GM23248 (cell line): ENCODE results near the gene ST3GAL3. TPM values are rescaled to one million over a fixed set of nuclear protein-coding genes. Genes with fewer than 3 reads are reported as not detected.

ENCODE experiments used
- DNase-seq: peaks from one replicate; pipeline ENCODE4 v3.0.0-alpha.2; 2015
- H2AFZ ChIP-seq: fragments of 200-600 bp; sonication (generic); 2 replicates; pipeline ENCODE4 v1.6.1; 2016; ENCODE audit warnings: antibody characterized with exemption
- H3F3A ChIP-seq: fragments of 200-600 bp; sonication (generic); 2 replicates; pipeline ENCODE4 v1.6.1; 2016; ENCODE audit warnings: mild to moderate bottlenecking, antibody characterized with exemption, mixed run types; ENCODE audit not compliant: insufficient read depth
- H3K27ac ChIP-seq: fragments of 200-600 bp; sonication (generic); 2 replicates; pipeline ENCODE4 v1.5.1; 2016; ENCODE audit warnings: mild to moderate bottlenecking
- H3K27me3 ChIP-seq: fragments of 200-600 bp; sonication (generic); replicated peaks from 2 replicates; pipeline ENCODE4 v1.6.1; 2016; ENCODE audit warnings: mild to moderate bottlenecking; ENCODE audit not compliant: insufficient read depth
- H3K36me3 ChIP-seq: fragments of 200-600 bp; sonication (generic); 2 replicates; pipeline ENCODE4 v1.6.1; 2016; ENCODE audit warnings: low read depth, mild to moderate bottlenecking
- H3K4me1 ChIP-seq: fragments of 200-600 bp; sonication (generic); 2 replicates; pipeline ENCODE4 v1.6.1; 2016; ENCODE audit warnings: mild to moderate bottlenecking; ENCODE audit not compliant: insufficient read depth
- H3K4me2 ChIP-seq: fragments of 200-600 bp; sonication (generic); one replicate; pipeline ENCODE4 v1.6.1; 2016; ENCODE audit warnings: mild to moderate bottlenecking; ENCODE audit not compliant: unreplicated experiment
- H3K4me3 ChIP-seq: fragments of 200-600 bp; sonication (generic); 2 replicates; pipeline ENCODE4 v1.5.1; 2016; ENCODE audit warnings: mild to moderate bottlenecking
- H3K79me2 ChIP-seq: fragments of 200-600 bp; sonication (generic); 2 replicates; pipeline ENCODE4 v1.6.1; 2016; ENCODE audit warnings: mild to moderate bottlenecking; ENCODE audit not compliant: insufficient read depth
- H3K9ac ChIP-seq: fragments of 200-600 bp; sonication (generic); 2 replicates; pipeline ENCODE4 v1.6.1; 2016; ENCODE audit warnings: mild to moderate bottlenecking
- H3K9me2 ChIP-seq: fragments of 200-600 bp; sonication (generic); 2 replicates; pipeline ENCODE4 v1.6.1; 2016; ENCODE audit warnings: mixed run types, mild to moderate bottlenecking, moderate library complexity; ENCODE audit not compliant: insufficient read depth
- H3K9me3 ChIP-seq: fragments of 200-600 bp; sonication (generic); one replicate; pipeline ENCODE4 v1.6.1; 2017; ENCODE audit warnings: low read depth
- H4K20me1 ChIP-seq: fragments of 200-600 bp; sonication (generic); 2 replicates; pipeline ENCODE4 v1.6.0; 2016; ENCODE audit not compliant: insufficient read depth
- EZH2 ChIP-seq: fragments of 200-600 bp; sonication (generic); IDR thresholded peaks from 2 replicates; pipeline ENCODE4 v1.6.1; 2018; ENCODE audit warnings: antibody characterized with exemption, mild to moderate bottlenecking; ENCODE audit not compliant: insufficient read depth, poor library complexity, severe bottlenecking
- EZH2phosphoT487 ChIP-seq: fragments of 200-600 bp; sonication (generic); IDR thresholded peaks from 2 replicates; pipeline ENCODE4 v1.6.1; 2018; ENCODE audit warnings: antibody characterized with exemption, moderate library complexity, mild to moderate bottlenecking, low read depth; ENCODE audit not compliant: insufficient read depth
- WGBS, 2 experiments: methylation state at CpG; one replicate each; pipeline ENCODE4 v1.1.6; 2015 to 2017; ENCODE audit warnings: low lambda C conversion rate in 2 of 2, low coverage in 1 of 2; ENCODE audit errors: missing lambda C conversion rate in 2 of 2; 5-methylcytosine and 5-hydroxymethylcytosine counted together
- in situ Hi-C: fragments of 300-500 bp; cut with MboI; formaldehyde crosslinking; loops from 2 replicates; pipeline ENCODE4 v1.15.0; 2020
- microRNA-seq: library from miRNA; unstranded; fragments of <30 nt; microRNA quantifications from one replicate; pipeline ENCODE4, GENCODE V29; 2016; ENCODE audit warnings: borderline number of aligned reads
- polyA plus RNA-seq: library from polyadenylated mRNA; unstranded; fragments of >200 nt; fragmentation: Nextera tagmentation; extraction: Ambion mirVana; gene quantifications from 2 replicates; pipeline ENCODE4 v1.2.1, GENCODE V29; 2016
- small RNA-seq: library from RNA; depleted of rRNA; stranded (forward); fragments of <200 nt; gene quantifications from one replicate; pipeline ENCODE3, GENCODE V24; 2014; ENCODE audit warnings: low read depth, low replicate concordance
- total RNA-seq: library from RNA; depleted of rRNA; stranded (reverse); fragments of >200 nt; shearing (Covaris generic); gene quantifications from 2 replicates; pipeline ENCODE4 v1.2.3, GENCODE V29; 2014; rRNA removed

The ST3GAL3 gene
- total and polyA plus RNA-seq, 2 experiments from 2014 or later: 9.7 to 13.8 TPM

DNA sequence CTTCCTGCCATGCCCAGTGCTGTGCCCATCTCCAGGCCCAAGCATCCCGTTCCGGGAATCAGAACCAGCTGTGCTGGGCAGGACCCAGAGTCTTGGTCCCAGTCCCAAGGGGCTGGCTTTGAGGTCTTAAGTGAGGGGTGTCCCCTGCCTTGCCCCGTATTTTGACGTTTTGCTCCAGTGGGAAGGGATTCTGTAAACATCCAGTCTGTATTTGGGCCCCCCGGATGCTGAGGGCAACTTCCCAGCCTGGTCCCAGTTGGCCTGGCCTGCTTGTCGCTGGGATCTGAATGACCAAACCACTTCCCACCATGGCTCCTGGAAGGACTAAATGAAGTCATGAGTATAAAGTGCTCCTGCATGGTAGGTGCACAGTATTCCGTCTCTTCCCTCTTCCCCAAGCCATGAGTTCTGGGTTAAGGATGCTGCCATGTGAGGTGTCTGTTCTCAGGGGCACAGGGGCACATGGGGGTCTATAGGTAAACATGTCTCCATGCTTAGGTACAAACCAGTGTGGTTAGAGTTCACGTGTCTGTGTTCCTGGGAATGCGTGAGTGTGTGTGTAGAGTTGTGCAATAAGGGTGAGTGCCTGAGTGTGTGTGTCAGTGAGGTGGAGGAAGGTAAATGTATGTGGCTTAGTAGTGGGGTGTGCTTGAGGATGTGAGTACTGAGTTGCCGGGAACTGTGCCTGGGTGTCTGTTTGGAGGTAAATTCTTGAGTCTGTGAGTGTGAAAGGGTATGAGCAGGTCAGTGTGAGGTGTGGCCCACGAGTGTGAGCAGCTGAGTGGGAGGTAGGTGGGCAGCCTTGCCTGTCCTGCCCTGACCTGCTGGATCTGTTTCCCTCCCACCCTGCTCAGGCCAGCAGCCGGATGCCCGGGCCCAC, 273.2 kb downstream of the ST3GAL3 start:
- H3K9me2 ChIP-seq: no peaks in the 10 kb centered on the region
- H3K27me3 ChIP-seq: no peaks in the 10 kb centered on the region
- peak overlapping the region; percentile 79 for H3K4me3 ChIP-seq
- TF ChIP-seq EZH2 (no peak), EZH2phosphoT487 (no peak)
- peak overlapping the region; percentile 90 for H3K9ac ChIP-seq
- H3K4me1 ChIP-seq: peaks cover 28% of the 10 kb centered on the region
- peak overlapping the region; percentile 94 for H3K4me2 ChIP-seq
- peak overlapping the region; percentile 80 for H3K27ac ChIP-seq
- WGBS, 2 experiments: 32 to 38% methylated on average over 13 of the region's 13 CpGs
- DNase-seq: peak; percentile 66
- H2AFZ ChIP-seq: peak overlapping the region; percentile 47
- in situ Hi-C loops: no loop called here
- no peaks in the 10 kb centered on the region for H4K20me1 ChIP-seq
- peaks cover 10% of the 10 kb centered on the region; the same call in 1 of the 2 replicates for H3K36me3 ChIP-seq
- H3K79me2 ChIP-seq: peaks cover 74% of the 10 kb centered on the region
- H3K9me3 ChIP-seq: no peaks in the 10 kb centered on the region
- peaks cover 8% of the 10 kb centered on the region; the same call in 1 of the 2 replicates for H3F3A ChIP-seq

Small RNAs within 50 kb of the gene (microRNA-seq; reads per million reads assigned to microRNA genes)
- not detected for gene MIR6079

Small RNAs within 50 kb of the gene (small RNA-seq; reads per million reads assigned to genes)
- not detected for gene AL451062.2
- gene RF00026: not detected

Other genes with a start within 250 kb of the ST3GAL3 start
- gene PTPRF, start 176.7 kb upstream of the ST3GAL3 start, total RNA-seq: 15.0 and 16.3 TPM in 2 replicates
- gene PTPRF, start 176.7 kb upstream of the ST3GAL3 start, polyA plus RNA-seq: 14.0 and 14.7 TPM in 2 replicates
- 23.7 and 26.3 TPM in 2 replicates for gene KDM4A, start 57.4 kb upstream of the ST3GAL3 start, total RNA-seq
- gene KDM4A, start 57.4 kb upstream of the ST3GAL3 start, polyA plus RNA-seq: 20.7 and 22.3 TPM in 2 replicates
- gene ARTN, start 226.3 kb downstream of the ST3GAL3 start, total RNA-seq: 0.11 TPM in 1 of 2 replicates, not detected in the other
- not detected in 2 replicates for gene ARTN, start 226.3 kb downstream of the ST3GAL3 start, polyA plus RNA-seq
- gene IPO13, start 239.4 kb downstream of the ST3GAL3 start, total RNA-seq: 29.4 and 35.8 TPM in 2 replicates
- 17.1 and 21.0 TPM in 2 replicates for gene IPO13, start 239.4 kb downstream of the ST3GAL3 start, polyA plus RNA-seq